ENCODE results near the gene UPF2.

- no peak for TF ChIP-seq POLR2A (IDR thresholded peaks at IDR 0.05)
- no peak for TF ChIP-seq CTCF (IDR thresholded peaks at IDR 0.05)
- no peak for TF ChIP-seq POLR2AphosphoS5 (IDR thresholded peaks at IDR 0.05)
- no peak for TF ChIP-seq EP300 (IDR thresholded peaks at IDR 0.05; ENCODE audit: low read depth)
These were observed 155.8 kb downstream of the UPF2 start for GRCh38 chr10:11886851-11887250.

Data from transverse colon (tissue), 4 donors.